Transverse colon (tissue), 4 donors: Measurements from ENCODE around the gene PAQR6. TPM values are rescaled to one million over a fixed set of nuclear protein-coding genes. Genes with fewer than 3 reads are reported as not detected.

ENCODE experiments used
- DNase-seq: peaks from one replicate; pipeline ENCODE4 v3.0.0-alpha.2; 2019
- H3K27ac ChIP-seq, 4 donors: fragments of 200-600 bp; sonication (generic); 2 replicates each; pipeline ENCODE4 v1.5.1; 2016 to 2018; ENCODE audit warnings: inconsistent platforms in 4 of 4
- H3K27me3 ChIP-seq: fragments of 200-600 bp; sonication (generic); 2 replicates; pipeline ENCODE4 v1.5.1; 2017; ENCODE audit warnings: inconsistent platforms
- H3K36me3 ChIP-seq, 4 donors: fragments of 200-600 bp; sonication (generic); 2 replicates each; pipeline ENCODE4 v1.5.1; 2017 to 2019; ENCODE audit warnings: inconsistent platforms in 4 of 4
- H3K4me1 ChIP-seq, 4 donors: fragments of 200-600 bp; sonication (generic); 2 replicates each; pipeline ENCODE4 v1.5.1; 2017 to 2020; ENCODE audit warnings: inconsistent platforms in 4 of 4
- H3K4me3 ChIP-seq, 4 donors: fragments of 200-600 bp; sonication (generic); 1 replicate in 1 of 4; 2 replicates in 3 of 4; pipeline versions ENCODE4 v1.5.1 to v1.6.1; 2017 to 2019; ENCODE audit warnings: inconsistent platforms in 4 of 4
- H3K9me3 ChIP-seq, 2 donors: fragments of 200-600 bp; sonication (generic); 2 replicates each; pipeline ENCODE4 v1.5.1; 2017 to 2019; ENCODE audit warnings: inconsistent platforms in 2 of 2
- CTCF ChIP-seq, 5 experiments: fragments of 200-600 bp in 3 of 5; fragments of 450-650 bp in 2 of 5; sonication (generic) in 3 of 5; IDR thresholded peaks; 1 replicate in 2 of 5; 2 replicates in 3 of 5; pipeline ENCODE4 v1.5.1; 2016 to 2017; ENCODE audit warnings: antibody characterized with exemption in 5 of 5, inconsistent platforms in 3 of 5, mild to moderate bottlenecking in 2 of 5, moderate library complexity in 1 of 5
- EP300 ChIP-seq: sonication (generic); formaldehyde crosslinking; IDR thresholded peaks from one replicate; pipeline ENCODE4 v1.6.1; 2017; ENCODE audit warnings: antibody characterized with exemption, low read depth
- POLR2A ChIP-seq: fragments of 450-650 bp; IDR thresholded peaks from one replicate; pipeline ENCODE4 v1.6.1; 2016; ENCODE audit warnings: antibody characterized with exemption, mild to moderate bottlenecking, moderate library complexity
- POLR2AphosphoS5 ChIP-seq, 3 donors: sonication (generic); formaldehyde crosslinking; IDR thresholded peaks; one replicate each; pipeline ENCODE4 v1.6.1; 2016; ENCODE audit warnings: antibody characterized with exemption in 3 of 3
- WGBS, 2 donors: methylation state at CpG; one replicate each; pipeline ENCODE4 v1.1.5; 2018; ENCODE audit warnings: low coverage in 1 of 2; 5-methylcytosine and 5-hydroxymethylcytosine counted together
- in situ Hi-C, 4 donors: fragments of 200-750 bp; cut with MboI; loops; one replicate each; pipeline versions ENCODE4 v1.15.0 to v1.15.1; 2017; ENCODE audit warnings: low sequenced_read_pairs in 3 of 4, low pct_ligation_motif_present in 1 of 4, low pct_unique_long_range_greater_than_20kb in 1 of 4
- intact Hi-C: fragments of 100-400 bp; cut with DNase I; formaldehyde crosslinking; loops from one replicate; pipeline ENCODE4 v1.15.1; 2023; ENCODE audit warnings: low total_unique reads
- total RNA-seq, 4 donors: library from RNA; depleted of rRNA; stranded (reverse); fragments of >200 nt; gene quantifications; one replicate each; pipeline ENCODE4 v1.1.0, GENCODE V29; 2016

Gene PAQR6
- total RNA-seq, 4 donors from 2014 or later: 1.7 to 3.1 TPM; not detected in 2

GRCh38 chr1:156276532-156276931, 28.7 kb upstream of the PAQR6 start:
- no peak overlapping the region for H3K4me3 ChIP-seq
- H3K9me3 ChIP-seq: no peaks in the 10 kb centered on the region
- TF ChIP-seq CTCF (IDR thresholded peaks at IDR 0.05) (no peak), EP300 (no peak), POLR2A (no peak), POLR2AphosphoS5 (IDR thresholded peaks at IDR 0.05) (no peak)
- H3K27ac ChIP-seq: no peak overlapping the region
- H3K36me3 ChIP-seq: peaks cover 0 to 66% (median 31%) of the 10 kb centered on the region in 4 donors
- H3K27me3 ChIP-seq: no peaks in the 10 kb centered on the region
- intact Hi-C loops: no loop called here
- peaks cover 4 to 20% (median 6%) of the 10 kb centered on the region in 4 donors for H3K4me1 ChIP-seq
- DNase-seq: no peak
- in situ Hi-C loops: no loop called here

DNA sequence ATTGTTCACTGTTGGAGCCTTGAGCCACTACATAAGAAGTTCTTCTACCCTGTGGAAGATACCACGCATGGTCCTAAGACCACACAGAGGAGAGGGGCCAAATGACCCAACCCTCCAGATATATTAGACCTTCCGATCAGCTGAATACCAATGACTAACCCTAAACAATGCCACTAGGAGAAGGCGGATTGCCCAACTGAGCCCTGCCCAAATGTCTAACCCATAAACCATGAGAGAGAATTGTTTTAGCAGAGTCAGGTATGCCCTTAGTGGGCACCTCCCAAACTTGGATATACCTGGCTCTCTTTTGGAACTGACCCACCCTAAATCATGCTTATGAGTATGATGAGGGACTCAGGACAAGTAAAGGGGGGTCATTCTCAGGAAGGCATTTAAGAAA, 22.5 kb upstream of the PAQR6 start:
- H3K36me3 ChIP-seq: peaks cover 0 to 93% (median 46%) of the 10 kb centered on the region in 4 donors
- intact Hi-C loops: no loop called here
- no peaks in the 10 kb centered on the region for H3K4me1 ChIP-seq
- in situ Hi-C loops: no loop called here
- no peak overlapping the region for H3K4me3 ChIP-seq
- H3K9me3 ChIP-seq: no peaks in the 10 kb centered on the region
- no peak overlapping the region for H3K27ac ChIP-seq
- TF ChIP-seq POLR2A: no peak
- TF ChIP-seq POLR2AphosphoS5 (IDR thresholded peaks at IDR 0.05): no peak
- no peaks in the 10 kb centered on the region for H3K27me3 ChIP-seq
- 95% methylated on average over 3 of the region's 3 CpGs; no CpG with 5 or more reads in 1 of the 2 donors for WGBS, 2 donors
- DNase-seq: no peak

DNA sequence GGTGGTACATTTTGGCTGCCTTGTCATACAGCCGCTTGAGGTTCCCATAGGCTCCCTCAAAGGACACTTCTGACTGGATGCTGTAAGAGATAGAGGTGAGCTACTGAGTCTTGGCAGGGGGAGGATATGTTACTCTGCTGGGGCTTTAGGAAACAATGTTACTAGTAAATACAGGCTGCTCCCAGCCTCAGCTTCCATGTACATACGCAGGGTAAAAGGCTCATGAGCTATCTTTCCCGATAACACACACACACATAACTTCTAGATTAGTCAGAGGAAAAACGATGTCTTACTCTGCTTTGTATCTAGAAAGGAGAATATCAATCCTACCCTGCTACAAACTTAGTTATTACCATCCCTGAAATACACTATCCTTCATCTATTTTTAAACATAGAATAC, 20.5 kb upstream of the PAQR6 start:
- peaks cover 0 to 91% (median 43%) of the 10 kb centered on the region in 4 donors for H3K36me3 ChIP-seq
- TF ChIP-seq POLR2AphosphoS5 (IDR thresholded peaks at IDR 0.05) (no peak), POLR2A (no peak), EP300 (no peak), CTCF (IDR thresholded peaks at IDR 0.05) (no peak)
- 75 to 81% methylated on average over 3 to 4 of the region's 4 CpGs for WGBS, 2 donors
- H3K27ac ChIP-seq: no peak overlapping the region
- in situ Hi-C loops (no loop called here), intact Hi-C loops (no loop called here)
- no peaks in the 10 kb centered on the region for H3K9me3 ChIP-seq
- no peaks in the 10 kb centered on the region for H3K27me3 ChIP-seq
- H3K4me1 ChIP-seq: no peaks in the 10 kb centered on the region
- DNase-seq: no peak
- H3K4me3 ChIP-seq: no peak overlapping the region

DNA sequence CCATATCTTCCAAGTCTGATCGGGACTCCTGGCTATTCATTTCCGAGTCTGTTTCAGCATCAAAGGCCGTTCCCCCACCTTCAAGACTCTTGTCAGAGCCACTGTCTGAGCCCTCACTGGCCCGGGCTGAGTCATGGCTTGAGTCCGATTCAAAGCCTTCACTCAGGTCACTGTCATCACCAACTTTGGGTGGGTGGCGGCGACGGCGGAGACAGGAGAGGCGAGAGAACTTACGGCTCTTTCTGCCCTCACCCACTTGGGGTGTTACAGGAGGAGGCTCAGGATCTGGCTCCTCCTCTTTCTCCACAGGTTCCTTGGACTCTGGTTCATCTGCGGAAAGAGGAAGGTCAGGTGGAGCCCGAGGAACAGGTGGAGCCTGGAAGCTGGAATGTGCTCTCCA, 18.2 kb upstream of the PAQR6 start:
- H3K36me3 ChIP-seq: peaks cover 0 to 87% (median 36%) of the 10 kb centered on the region in 4 donors
- in situ Hi-C loops: no loop called here
- no peaks in the 10 kb centered on the region for H3K9me3 ChIP-seq
- TF ChIP-seq EP300: no peak
- TF ChIP-seq CTCF (IDR thresholded peaks at IDR 0.05): no peak
- no peak for TF ChIP-seq POLR2AphosphoS5 (IDR thresholded peaks at IDR 0.05)
- TF ChIP-seq POLR2A: no peak
- H3K4me1 ChIP-seq: no peaks in the 10 kb centered on the region
- no peak overlapping the region for H3K27ac ChIP-seq
- no peaks in the 10 kb centered on the region for H3K27me3 ChIP-seq
- WGBS, 2 donors: 87 to 92% methylated on average over 3 to 13 of the region's 13 CpGs
- intact Hi-C loops: no loop called here
- H3K4me3 ChIP-seq: no peak overlapping the region
- DNase-seq: no peak

DNA sequence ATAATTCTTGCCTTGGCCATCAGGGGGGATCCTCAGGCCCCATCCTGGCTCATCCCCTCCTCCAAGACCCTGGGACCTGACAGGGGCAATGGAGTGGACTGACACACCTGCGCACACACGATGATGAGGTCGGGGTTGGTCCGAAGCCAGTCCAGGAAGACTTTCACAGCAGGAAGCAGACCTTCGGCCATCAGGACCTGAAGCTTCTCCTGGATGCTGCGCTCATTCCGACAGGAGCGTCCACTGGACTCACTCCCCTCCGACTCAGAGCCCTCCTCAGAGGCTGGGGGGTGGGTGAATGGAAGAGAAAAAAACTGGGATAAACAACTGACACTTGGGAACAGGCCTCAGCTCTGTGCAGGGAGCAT, 15.4 kb upstream of the PAQR6 start:
- peaks cover 0 to 90% (median 38%) of the 10 kb centered on the region in 4 donors for H3K36me3 ChIP-seq
- 93 to 97% methylated on average over 2 to 4 of the region's 9 CpGs for WGBS, 2 donors

More for the DNA sequence above, 15.4 kb upstream of the PAQR6 start:
- DNase-seq: no peak
- Histone ChIP-seq H3K4me1 (no peaks in the 10 kb centered on the region), H3K27ac (no peak overlapping the region), H3K9me3 (no peaks in the 10 kb centered on the region), H3K27me3 (no peaks in the 10 kb centered on the region), H3K4me3 (no peak overlapping the region)
- TF ChIP-seq CTCF (IDR thresholded peaks at IDR 0.05) (no peak), POLR2A (no peak), POLR2AphosphoS5 (IDR thresholded peaks at IDR 0.05) (no peak), EP300 (no peak)
- intact Hi-C loops: no loop called here
- in situ Hi-C loops: no loop called here
